VCaP (cell line): ENCODE results near the gene KIF2C.

Experiments
- H3K27ac ChIP-seq: fragments of 450-650 bp; 2 replicates; pipeline ENCODE4 v1.5.1; 2017
- CTCF ChIP-seq: fragments of 450-650 bp; conservative IDR thresholded peaks from 2 replicates; pipeline ENCODE4 v1.5.1; 2017; ENCODE audit warnings: mild to moderate bottlenecking, moderate library complexity

The KIF2C gene

GRCh38 chr1:44724955-44725698 lies 14.5 kb upstream of the KIF2C start:
- H3K27ac ChIP-seq: no peak overlapping the region
- no peak for TF ChIP-seq CTCF

- TF ChIP-seq CTCF: peak; percentile 86
- peak within 1 kb of the TSS; percentile 91 for H3K27ac ChIP-seq
Measured at GRCh38 chr1:44730741-44731512, 8.7 kb upstream of the KIF2C start, which contains the start of gene RNU5D-1. RNU5D-1 (minus strand) TSS chr1:44731170.

GRCh38 chr1:44733365-44733764 lies 6.3 kb upstream of the KIF2C start:
- TF ChIP-seq CTCF: no peak
- H3K27ac ChIP-seq: no peak overlapping the region

GRCh38 chr1:44733784-44734183 lies 5.9 kb upstream of the KIF2C start:
- no peak overlapping the region for H3K27ac ChIP-seq
- no peak for TF ChIP-seq CTCF

- no peak overlapping the region for H3K27ac ChIP-seq
- no peak for TF ChIP-seq CTCF
Measured at GRCh38 chr1:44735992-44736391, 3.6 kb upstream of the KIF2C start.

- peak overlapping the region; percentile 69 for H3K27ac ChIP-seq
Measured at GRCh38 chr1:44738953-44739306, 707 bp upstream of the KIF2C start.

GRCh38 chr1:44740179-44740617 lies 561 bp downstream of the KIF2C start:
- H3K27ac ChIP-seq: peak overlapping the region; percentile 69
- TF ChIP-seq CTCF: no peak

GRCh38 chr1:44743211-44743610 lies 3.6 kb downstream of the KIF2C start:
- no peak for TF ChIP-seq CTCF
- H3K27ac ChIP-seq: no peak overlapping the region
